HUES64 (cell line): ENCODE results near the gene KLF16.

Experiments used
- H3K27ac ChIP-seq: 2 replicates; pipeline ENCODE4 v1.7.0; 2013; ENCODE audit warnings: low read depth, low read length, inconsistent platforms
- H3K27me3 ChIP-seq: 2 replicates; pipeline ENCODE4 v1.6.1; 2013; ENCODE audit warnings: mild to moderate bottlenecking, low read length; ENCODE audit not compliant: insufficient read depth
- H3K36me3 ChIP-seq: 2 replicates; pipeline ENCODE4 v1.6.1; 2013; ENCODE audit warnings: mild to moderate bottlenecking, low read length; ENCODE audit not compliant: insufficient read depth
- H3K4me1 ChIP-seq: 2 replicates; pipeline ENCODE4 v1.6.1; 2013; ENCODE audit warnings: mild to moderate bottlenecking, low read length, moderate library complexity; ENCODE audit not compliant: insufficient read depth
- H3K4me3 ChIP-seq: 2 replicates; pipeline ENCODE4 v1.5.1; 2013; ENCODE audit warnings: mild to moderate bottlenecking, low read length, moderate library complexity
- H3K9ac ChIP-seq: 2 replicates; pipeline ENCODE4 v1.6.1; 2013; ENCODE audit warnings: mild to moderate bottlenecking, low read depth, low read length
- H3K9me3 ChIP-seq: 2 replicates; pipeline ENCODE4 v1.6.1; 2013; ENCODE audit warnings: low read depth, low read length; ENCODE audit not compliant: insufficient read depth
- WGBS: fragments of 150-250, 120-280 bp; methylation state at CpG from one replicate; pipeline ENCODE4 v1.1.7; 2013; ENCODE audit warnings: missing lambda C conversion rate; 5-methylcytosine and 5-hydroxymethylcytosine counted together

The KLF16 gene

GRCh38 chr19:1808395-1808731, 55.0 kb downstream of the KLF16 start:
- whole genome bisulfite sequencing, result 93% methylated on average over 2 of the region's 2 CpGs
- H3K9me3 ChIP-seq, result no peaks in the 10 kb centered on the region
- no peak overlapping the region for H3K9ac ChIP-seq
- H3K4me1 ChIP-seq, result no peaks in the 10 kb centered on the region
- H3K27me3 ChIP-seq, result peaks cover 4% of the 10 kb centered on the region; the same call in 1 of the 2 replicates
- no peak overlapping the region for H3K4me3 ChIP-seq
- H3K27ac ChIP-seq, result no peak overlapping the region
- no peaks in the 10 kb centered on the region for H3K36me3 ChIP-seq

GRCh38 chr19:1807695-1808394, 55.5 kb downstream of the KLF16 start:
- Histone ChIP-seq H3K9ac (no peak overlapping the region), H3K27ac (no peak overlapping the region), H3K9me3 (no peaks in the 10 kb centered on the region), H3K36me3 (no peaks in the 10 kb centered on the region), H3K4me1 (no peaks in the 10 kb centered on the region), H3K4me3 (no peak overlapping the region), H3K27me3 (peaks cover 4% of the 10 kb centered on the region; the same call in 1 of the 2 replicates)
- WGBS, result 88% methylated on average over 28 of the region's 30 CpGs

- Histone ChIP-seq H3K4me3 (no peak overlapping the region), H3K9ac (no peak overlapping the region), H3K27me3 (peaks cover 4% of the 10 kb centered on the region; the same call in 1 of the 2 replicates), H3K27ac (no peak overlapping the region), H3K4me1 (no peaks in the 10 kb centered on the region), H3K9me3 (no peaks in the 10 kb centered on the region), H3K36me3 (no peaks in the 10 kb centered on the region)
- WGBS, result 86% methylated on average over 28 of the region's 28 CpGs
These were observed 56.2 kb downstream of the KLF16 start for GRCh38 chr19:1807030-1807694.

- Histone ChIP-seq H3K27ac (no peak overlapping the region), H3K4me3 (no peak overlapping the region), H3K36me3 (no peaks in the 10 kb centered on the region), H3K9ac (no peak overlapping the region), H3K4me1 (no peaks in the 10 kb centered on the region), H3K27me3 (no peaks in the 10 kb centered on the region), H3K9me3 (no peaks in the 10 kb centered on the region)
- WGBS, result 88% methylated on average over 45 of the region's 45 CpGs
These were observed 57.0 kb downstream of the KLF16 start for GRCh38 chr19:1806184-1807029.

GRCh38 chr19:1805401-1806183, 57.8 kb downstream of the KLF16 start:
- Histone ChIP-seq H3K4me1 (no peaks in the 10 kb centered on the region), H3K9me3 (no peaks in the 10 kb centered on the region), H3K36me3 (no peaks in the 10 kb centered on the region), H3K27ac (no peak overlapping the region), H3K4me3 (no peak overlapping the region), H3K27me3 (no peaks in the 10 kb centered on the region), H3K9ac (no peak overlapping the region)
- 93% methylated on average over 22 of the region's 24 CpGs for WGBS

- 86% methylated on average over 5 of the region's 6 CpGs for WGBS
- Histone ChIP-seq H3K9ac (no peak overlapping the region), H3K36me3 (no peaks in the 10 kb centered on the region), H3K4me1 (no peaks in the 10 kb centered on the region), H3K27me3 (no peaks in the 10 kb centered on the region), H3K27ac (no peak overlapping the region), H3K9me3 (no peaks in the 10 kb centered on the region), H3K4me3 (no peak overlapping the region)
These were observed 58.5 kb downstream of the KLF16 start for GRCh38 chr19:1804858-1805257.
